ENCODE data around the gene CRKL.
"Not testable (repeated sequence)": the region's sequence is repeated elsewhere in the genome, so short reads cannot be mapped to it uniquely, and the experiment has no call there.

CRKL gene, protein sequence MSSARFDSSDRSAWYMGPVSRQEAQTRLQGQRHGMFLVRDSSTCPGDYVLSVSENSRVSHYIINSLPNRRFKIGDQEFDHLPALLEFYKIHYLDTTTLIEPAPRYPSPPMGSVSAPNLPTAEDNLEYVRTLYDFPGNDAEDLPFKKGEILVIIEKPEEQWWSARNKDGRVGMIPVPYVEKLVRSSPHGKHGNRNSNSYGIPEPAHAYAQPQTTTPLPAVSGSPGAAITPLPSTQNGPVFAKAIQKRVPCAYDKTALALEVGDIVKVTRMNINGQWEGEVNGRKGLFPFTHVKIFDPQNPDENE

DNA sequence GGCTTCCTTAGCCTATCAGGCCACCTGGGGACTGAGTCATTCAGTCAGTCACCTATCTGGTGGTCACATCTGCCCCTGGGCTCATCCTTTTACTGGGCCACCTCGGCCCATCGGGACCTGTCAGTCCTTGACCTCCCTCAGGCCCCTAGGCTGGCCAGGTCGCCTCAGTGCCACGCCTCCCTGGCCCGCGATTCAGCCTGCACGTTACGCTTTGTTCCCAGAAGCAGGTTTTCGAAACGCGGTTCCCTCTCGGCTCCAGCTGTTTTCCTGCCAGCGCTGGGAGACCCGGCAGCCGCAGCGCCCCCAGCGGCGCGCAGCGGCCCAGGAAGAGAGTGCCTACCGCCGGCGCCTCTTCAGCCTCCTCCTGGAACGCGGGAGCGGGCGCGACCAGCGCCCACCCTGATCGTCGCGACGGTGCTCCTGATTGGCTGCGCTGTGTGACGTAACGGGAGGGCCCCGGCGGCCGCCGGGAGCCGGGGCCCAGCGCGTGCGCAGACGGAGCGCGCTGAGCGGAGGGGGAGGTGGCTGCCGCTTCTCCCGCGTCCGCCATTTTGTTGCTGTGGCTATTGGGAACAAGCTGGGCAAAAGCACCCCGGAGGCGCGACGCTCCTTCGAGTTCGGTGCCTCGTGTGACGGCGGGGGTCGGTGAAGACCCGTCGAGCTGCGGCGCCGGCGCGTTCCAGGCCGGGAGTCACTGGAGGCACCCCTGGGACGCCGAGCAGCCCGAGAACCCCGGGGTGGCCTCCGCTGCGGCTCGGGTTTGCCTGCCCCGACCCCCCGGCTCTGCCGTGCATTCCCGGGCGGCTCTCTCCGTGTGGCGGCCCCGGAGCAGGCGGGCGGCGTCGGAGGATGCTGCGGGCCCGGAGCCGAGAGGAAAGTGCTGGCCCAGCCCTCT is at the start of gene CRKL:
Gene CRKL, plus strand, starts transcription at position 492 of the 895 bp plus-strand sequence. CDS start 528 bp downstream, outside the sequence.
- peak; percentile 78 for DNase-seq (ENCODE audit: low read depth)

DNA sequence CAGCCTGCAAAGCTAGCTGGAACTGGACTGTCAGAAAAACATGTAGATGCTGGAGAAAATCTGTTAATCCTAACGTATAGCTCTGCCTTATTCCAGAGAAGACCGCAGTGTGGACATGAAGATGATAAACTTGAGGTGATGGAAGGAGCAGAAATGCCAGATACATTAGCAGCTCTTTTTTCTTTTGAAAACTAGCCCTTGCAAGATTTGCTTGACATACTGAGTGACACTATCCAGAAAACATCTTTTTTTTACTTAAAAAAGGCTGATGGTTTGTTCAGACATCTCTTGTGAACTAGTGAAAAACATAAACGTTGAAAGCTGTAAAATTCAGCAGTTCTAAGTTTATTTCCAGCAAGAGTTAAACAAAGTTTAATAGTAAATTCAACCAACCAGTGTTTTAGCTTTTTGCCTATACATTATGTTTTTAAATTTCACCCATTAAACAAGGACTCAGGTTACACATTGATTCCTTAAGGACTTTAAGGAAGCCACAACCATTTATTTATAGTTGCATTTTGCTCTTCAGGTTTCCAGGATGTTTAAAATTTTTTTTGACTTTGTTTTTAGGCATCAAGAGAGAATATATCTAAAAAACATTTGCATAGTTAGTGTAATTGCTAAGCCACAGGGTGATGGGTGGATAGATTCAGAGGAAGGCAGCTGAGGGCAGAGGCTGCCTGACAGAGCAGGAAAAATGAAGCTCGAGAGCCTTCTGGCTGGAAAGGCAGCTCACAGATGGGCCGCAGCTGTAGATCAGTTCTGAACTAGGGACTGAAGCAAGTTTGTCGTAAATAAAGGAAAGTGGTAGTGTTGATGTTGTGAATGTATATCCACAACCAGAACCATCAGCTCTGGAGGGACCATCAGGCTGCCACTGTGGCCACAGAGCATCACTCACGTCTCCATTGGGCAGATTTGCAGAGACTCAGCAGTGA is 48.9 kb upstream of the CRKL start:
- no peak for DNase-seq (ENCODE audit: low read depth)

DNA sequence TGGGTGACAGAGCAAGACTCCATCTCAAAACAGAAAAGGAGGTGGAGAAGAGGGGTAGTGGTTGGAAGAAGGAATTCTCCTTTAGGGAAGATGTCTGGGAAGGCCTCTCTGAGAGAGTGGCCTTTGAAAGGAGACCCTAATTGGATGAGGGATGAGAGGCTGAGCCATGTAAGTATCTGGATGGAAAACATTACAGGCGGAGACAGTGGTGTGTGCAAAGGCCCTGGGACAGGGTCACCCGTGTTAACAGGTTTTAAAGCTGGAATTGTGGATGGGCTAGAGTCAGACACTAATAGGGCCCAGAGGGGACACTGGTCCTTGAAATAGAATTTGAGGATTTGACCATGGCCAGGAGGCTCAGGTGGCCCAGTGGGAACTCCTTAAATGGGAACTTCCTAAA is 48.0 kb upstream of the CRKL start:
- no peak for DNase-seq (ENCODE audit: low read depth)

DNA sequence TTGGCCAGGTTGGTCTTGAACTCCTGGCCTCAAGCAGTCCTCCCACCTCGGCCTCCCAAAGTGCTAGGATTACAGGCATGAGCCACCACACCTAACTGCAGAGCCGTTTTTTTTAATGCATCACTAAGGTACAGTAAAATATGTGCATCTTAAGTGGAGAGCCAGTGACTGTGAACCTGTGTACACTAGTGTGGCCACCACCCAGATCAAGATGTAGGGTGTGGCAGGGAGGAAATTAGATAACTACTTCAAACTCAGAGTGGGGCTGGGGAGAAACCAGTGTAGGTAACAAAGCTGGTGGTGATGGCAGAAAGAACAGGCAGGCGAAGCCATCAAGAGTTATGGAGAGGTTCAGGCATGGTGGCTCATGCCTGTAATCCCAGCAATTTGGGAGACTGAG is 44.0 kb upstream of the CRKL start:
- DNase-seq (ENCODE audit: low read depth), result no peak

DNA sequence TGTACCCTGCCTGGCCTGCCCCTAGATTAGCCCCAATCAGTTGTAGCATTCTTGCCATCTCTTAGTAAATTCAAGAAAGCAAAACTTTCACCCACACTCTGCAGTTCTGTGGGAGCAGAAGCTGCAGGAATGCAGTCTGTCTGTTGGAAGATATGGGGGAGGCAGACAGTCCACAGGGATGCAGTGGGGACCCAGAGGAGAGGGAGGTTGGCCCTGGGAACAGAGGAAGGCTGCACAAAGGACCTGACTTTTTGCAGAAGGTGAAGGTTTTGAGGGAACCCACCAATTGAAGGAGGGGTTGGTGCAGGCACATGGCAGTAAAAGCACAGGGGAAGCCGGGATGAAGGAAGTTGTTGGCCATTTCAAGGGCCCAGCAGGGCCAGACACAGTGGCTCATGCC is 41.9 kb upstream of the CRKL start:
- DNase-seq (ENCODE audit: low read depth), result no peak

DNA sequence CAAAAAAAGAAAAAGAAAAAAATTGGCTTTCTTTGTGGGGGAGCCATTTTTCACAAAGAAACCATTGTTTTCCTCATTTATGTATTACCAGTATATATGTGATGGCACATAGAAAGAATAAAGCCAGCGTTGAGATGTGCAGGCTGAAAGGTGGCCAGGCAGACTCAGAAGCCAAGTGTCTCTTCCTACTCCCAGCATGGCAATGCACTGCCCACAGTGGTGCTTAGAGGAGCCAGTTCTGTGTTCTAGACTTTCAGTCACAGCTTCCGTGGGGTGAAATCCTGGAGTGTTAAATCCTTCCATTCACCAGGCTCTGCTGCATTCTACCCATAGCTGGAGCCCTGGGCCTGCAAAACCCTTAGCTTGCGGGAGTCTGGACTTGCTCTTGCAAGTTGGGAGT is 39.5 kb upstream of the CRKL start:
- no peak for DNase-seq (ENCODE audit: low read depth)

DNA sequence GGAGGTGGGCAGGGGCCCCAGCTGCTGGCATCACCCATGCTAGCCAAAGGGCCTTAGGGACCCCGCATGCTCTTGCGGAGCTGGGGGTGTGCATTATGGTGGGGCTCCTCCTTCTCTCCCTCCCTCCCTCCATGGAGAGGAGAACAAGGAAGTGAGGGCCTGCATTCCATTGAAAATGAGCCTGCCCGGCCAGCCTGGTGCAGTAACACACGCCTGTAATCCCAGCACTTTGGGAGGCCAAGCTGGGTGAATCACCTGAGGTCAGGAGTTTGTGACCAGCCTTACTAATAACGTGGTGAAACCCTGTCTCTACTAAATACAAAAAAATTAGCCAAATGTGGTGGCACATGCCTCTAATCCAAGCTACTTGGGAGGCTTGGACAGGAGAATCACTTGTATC is 36.0 kb upstream of the CRKL start:
- no peak for DNase-seq (ENCODE audit: low read depth)

DNA sequence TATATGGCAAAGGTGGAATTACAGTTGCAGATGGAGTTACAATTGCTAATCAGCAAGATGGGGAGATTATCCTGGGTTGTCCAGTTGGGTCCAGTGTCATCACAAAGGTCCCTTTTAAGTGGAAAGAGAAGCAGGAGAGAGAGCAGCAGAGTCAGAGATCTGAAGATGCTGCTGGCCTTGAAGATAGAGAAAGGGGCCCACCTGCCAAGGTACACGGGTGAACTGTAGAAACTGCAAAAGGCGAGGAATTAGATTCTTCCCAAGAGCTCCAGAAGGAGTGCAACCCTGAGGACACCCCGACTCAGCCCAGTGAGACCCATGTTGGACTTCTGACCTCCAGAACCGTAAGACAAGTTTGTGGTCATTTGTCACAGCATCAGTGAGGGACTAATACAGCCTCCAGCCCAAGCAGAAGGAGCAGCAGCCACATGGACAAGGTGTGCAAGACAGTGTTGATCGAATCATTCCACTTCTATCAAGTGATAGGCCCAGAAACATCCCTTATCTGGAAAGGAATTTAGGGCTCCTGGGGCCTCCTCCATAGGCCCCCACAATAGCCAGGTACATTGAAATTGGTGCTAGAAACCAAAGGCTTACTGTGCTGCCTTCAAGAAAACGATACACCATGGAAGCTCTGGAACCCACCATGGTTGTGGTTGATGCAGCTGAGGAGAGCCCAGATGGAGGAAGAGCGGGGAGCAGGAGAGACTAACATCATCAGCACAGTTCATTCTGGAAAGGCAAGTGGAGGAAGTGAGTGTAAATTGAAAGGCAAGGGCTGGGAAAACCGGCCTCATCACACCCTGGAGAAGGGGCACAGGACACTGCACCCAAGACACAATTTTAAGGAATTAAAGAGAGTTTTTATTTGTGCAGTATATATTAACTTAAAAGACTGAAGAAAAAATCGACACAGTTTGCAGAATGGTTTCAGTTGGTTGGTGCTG is 35.1 kb upstream of the CRKL start:
- no peak for DNase-seq (ENCODE audit: low read depth)

DNA sequence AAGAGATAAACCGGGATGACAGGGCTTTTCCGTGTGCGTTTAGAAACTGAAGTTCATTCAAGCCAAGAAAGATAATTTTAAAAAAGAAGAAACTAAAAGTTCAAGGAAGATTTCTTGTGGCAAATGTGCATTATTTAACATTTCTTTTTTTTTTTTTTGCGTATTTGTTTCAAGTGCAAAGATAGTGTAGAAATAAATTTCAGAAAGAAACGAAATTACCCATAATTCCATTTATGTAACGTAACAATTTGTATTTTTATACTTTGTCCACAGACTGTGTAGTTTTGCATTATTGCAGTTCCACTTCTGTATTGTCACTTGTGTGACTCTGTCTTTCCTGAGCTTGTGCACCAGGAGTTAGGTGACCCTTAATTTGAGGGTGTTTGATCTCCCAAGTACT is 34.4 kb upstream of the CRKL start:
- no peak for DNase-seq (ENCODE audit: low read depth)

DNA sequence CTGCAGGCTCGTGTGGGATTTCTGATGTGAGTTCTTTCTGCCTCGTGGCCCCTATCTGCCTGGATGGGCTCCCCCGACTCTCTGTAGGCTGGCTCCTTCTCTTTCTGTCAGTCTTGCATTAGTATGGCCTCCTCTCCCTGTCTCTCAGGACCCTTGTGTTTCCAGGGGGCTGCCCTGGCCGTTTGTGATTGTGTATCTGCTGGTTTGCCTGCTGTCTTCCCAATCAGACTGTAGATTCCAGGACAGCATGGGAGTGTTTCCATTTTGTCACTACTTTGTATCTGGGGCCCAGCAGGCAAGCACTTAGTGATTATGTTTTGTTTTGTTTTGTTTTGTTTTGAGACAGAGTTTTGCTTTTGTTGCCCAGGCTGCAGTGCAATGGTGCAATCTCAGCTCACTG is 32.8 kb upstream of the CRKL start:
- no peak for DNase-seq (ENCODE audit: low read depth)

DNA sequence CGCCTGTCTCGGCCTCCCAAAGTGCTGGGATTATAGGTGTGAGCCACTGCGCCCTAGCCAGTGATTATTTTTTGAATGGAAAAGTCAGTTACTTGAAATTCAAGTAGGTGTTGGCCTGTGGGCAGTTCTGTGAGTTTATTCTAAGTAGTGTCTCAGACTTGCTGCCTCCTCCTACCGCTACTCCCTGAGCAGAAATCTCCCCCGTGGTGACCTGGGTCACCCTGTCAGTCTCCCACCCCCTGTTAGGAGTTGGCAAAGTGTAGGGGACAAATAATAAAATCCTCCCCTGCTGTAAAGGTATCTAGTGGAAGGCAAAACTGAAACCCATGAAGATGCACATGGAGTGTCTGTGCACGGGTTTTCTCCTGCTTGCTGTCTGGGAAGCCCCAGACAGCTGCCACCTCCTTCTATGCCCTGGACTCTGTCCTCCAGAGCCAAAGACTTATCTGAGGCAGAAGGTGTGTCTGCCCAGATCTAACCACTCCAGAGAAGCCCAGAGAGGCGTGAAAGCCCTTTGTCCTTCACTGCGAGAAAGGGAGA is 32.1 kb upstream of the CRKL start:
- no peak for DNase-seq (ENCODE audit: low read depth)

DNA sequence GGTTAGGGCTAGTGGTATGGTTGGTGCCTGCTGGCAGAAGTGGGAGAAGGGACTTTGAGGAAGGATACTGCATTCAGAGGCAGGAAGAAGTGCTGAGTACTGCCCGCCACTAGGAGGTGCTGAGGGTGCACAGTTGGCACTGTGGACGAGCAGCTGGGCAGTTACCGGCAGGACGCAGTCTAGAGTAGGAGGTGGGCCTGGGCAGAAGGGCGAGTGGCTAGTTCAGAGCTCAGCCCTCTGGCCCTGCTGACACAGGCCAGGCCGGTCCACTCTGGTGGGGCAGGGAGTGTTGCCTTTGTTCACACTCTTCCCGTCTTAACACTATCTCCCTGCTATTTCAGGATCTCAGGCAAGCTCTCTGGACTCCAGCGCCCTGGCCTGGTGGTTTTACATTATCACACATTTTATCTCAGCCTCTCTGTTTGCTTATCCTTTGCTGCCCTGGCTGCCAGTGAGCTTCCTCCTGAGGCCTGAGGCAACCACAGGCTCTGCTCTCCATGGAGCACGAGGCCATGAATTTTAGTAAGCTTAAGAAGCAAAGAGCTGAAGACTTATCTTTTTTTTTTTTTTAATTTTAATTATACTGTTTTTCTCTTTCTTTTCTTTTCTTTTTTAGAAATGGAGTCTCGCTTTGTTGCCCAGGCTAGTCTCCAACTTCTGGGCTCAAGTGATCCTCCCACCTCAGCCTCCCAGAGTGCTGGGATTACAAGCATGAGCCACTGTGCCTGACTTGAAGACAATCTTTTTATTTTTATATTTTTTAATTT is 31.5 kb upstream of the CRKL start:
- DNase-seq (ENCODE audit: low read depth), result peak; percentile 32

DNA sequence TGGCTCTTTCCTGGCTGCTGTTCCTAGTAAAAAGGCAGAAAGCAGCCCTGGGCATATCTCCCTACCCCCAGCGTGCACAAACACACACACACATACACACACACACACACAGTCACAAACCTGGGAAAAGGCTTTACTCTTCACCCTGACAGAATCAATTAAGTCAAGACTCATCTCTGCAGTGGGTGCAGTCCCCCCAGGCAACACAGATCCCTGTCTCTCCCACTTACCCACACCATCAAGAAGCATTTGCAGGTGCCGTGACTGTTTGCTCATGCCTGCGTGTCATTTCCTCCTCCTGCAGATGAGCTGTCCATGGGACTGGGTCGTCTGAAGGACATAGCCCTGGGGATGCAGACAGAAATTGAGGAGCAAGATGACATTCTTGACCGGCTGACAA is 29.8 kb upstream of the CRKL start:
- DNase-seq (ENCODE audit: low read depth), result no peak

DNA sequence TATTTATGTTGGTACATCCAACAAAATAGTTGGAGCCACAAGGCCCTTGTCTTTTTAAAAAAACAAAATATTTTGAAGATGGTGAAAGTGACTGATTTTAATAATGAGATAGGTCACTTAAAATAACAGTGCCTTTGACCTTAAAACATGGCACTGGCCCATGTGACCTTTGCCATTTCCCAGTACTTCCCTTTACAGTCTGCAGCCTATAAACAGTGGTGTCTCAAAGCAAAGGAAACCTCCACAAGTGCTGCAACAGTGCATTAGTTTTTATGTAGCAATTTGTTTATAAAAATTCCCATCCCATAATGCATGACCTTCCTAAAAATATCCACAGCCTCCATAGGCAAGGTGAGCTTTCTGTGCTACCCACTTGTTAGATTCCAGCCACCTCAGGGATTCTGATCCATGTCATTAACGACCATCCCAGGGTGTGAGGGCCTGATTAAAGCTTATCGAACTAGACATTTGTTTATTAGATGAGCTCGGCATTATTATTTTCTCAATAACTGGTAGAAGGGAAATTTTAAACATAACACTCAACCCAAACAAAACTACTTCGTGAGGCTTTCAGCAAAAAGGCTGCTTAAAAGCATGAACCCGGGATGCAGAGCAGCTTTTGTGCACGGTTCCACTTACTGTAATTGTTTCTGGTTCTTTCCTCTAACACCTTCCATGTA is 28.0 kb upstream of the CRKL start:
- DNase-seq (ENCODE audit: low read depth), result no peak

DNA sequence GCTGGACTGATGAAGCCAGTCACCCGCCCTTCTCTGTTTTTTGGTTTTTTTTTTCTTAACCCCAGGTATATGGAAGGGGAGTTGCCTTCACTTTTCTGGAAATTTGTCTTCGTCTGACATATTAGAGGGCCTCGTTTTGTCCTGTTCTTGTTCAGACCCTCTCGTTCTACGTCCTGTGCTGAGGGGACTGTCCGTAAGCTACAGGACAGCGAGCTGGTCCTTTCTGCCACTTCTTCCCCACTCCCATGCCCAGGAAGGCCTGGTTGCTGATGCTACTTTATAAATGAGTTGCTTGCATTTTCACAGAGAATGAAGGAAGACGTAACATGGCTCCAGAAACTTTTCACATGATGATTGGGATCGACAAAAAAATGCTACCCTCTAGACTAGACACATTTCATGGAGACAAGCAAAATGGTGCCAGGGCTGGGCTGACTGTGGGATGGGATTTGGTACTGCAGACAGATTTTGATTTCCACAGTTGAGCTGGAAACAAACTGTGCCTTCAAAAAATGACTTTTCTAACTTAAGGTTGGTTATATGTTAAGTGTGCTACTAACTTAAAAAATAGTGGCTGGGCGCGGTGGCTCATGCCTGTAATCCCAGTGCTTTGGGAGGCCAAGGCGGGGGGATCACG is 27.2 kb upstream of the CRKL start:
- no peak for DNase-seq (ENCODE audit: low read depth)

DNA sequence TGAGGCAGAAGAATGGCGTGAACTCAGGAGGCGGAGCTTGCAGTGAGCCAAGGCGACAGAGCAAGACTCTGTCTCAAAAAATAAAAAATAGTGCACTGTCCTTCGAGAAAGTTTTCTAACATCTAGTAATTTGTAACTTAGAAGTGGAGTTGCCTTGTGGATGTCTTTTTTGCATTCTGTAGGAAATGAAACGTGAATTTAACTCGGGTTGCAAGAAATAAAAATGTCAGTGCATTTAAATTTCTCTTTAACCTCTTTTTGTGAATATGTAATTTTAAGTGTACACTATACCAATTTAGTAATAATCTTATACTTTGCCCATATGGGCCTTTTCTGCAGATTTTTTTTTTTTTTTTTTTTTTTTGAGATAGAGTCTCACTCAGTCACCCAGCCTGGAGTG is 26.2 kb upstream of the CRKL start:
- DNase-seq (ENCODE audit: low read depth), result no peak

DNA sequence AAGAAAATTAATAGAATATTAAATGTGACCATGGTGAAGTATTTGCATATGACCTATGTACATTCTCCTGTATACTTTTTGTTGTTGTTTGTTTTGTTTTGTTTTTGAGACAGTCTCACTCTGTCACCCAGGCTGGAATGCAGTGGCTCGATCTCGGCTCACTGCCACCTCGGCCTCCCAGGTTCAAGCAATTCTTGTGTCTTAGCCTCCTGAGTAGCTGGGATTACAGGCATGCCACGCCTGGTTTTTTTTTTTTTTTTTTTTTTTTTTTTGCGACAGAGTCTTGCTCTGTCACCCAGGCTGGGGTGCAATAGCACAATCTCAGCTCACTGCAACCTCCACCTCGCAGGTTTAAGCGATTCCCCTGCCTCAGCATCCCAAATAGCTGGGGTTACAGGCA is 19.5 kb upstream of the CRKL start:
- not testable (repeated sequence) for DNase-seq (ENCODE audit: low read depth)

DNA sequence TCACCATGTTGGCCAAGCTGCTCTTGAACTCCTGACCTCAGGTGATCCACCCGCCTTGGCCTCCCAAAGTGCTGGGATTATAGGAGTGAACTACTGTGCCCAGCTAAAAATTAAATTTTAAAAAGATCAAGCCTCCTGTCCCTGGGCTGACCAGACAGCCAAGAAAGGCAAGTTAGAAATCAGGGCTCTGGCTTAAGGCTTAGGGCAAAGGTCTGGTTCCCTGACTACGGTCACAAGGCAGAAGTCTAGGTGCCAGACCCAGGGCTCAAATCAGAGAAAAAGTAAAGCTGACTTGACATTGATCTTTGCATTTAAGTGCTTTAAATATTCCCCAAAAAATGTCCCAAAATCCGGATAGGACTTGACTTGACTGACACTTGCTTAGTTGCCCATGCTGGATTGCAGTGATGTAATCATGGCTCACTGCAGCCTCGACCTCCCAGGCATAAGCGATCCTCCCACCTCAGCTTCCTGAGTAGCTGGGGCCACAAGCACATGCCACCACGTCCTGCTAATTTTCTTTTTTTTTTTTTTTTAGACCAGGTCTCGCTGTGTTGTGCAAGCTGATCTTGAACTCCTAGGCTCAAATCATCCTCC is 17.3 kb upstream of the CRKL start:
- DNase-seq (ENCODE audit: low read depth), result no peak

All from non-pigmented ciliary epithelial cell (primary cell).